HepG2 (cell line): Measurements from ENCODE around the gene MRFAP1L1. TPM values are rescaled to one million over a fixed set of nuclear protein-coding genes. Genes with fewer than 3 reads are reported as not detected.

Experiments used
- CHD2 ChIP-seq: IDR thresholded peaks from 2 replicates; pipeline ENCODE4 v1.6.1; 2011; ENCODE audit warnings: low read depth, low read length, improper control_type of control experiment
- ELF4 ChIP-seq: sonication (generic); formaldehyde crosslinking; IDR thresholded peaks from 2 replicates; pipeline ENCODE4 v1.5.0; 2020; ENCODE audit warnings: missing genetic modification reagents, mild to moderate bottlenecking, moderate library complexity, borderline replicate concordance
- ZMAT3 ChIP-seq: sonication (generic); formaldehyde crosslinking; conservative IDR thresholded peaks from 2 replicates; pipeline ENCODE4 v1.7.0; 2021; ENCODE audit warnings: missing genetic modification reagents
- ZNF160 ChIP-seq: sonication (generic); formaldehyde crosslinking; IDR thresholded peaks from 2 replicates; pipeline ENCODE4 v1.8.0; 2022; ENCODE audit warnings: mild to moderate bottlenecking, inconsistent platforms, missing genetic modification reagents
- ZNF430 ChIP-seq: sonication (generic); formaldehyde crosslinking; IDR thresholded peaks from 2 replicates; pipeline ENCODE4 v1.9.0; 2021; ENCODE audit warnings: mild to moderate bottlenecking, missing genetic modification reagents
- polyA plus RNA-seq, 8 experiments: library from polyadenylated mRNA; depleted of rRNA in 3 of 8; stranded (reverse) in 7 of 8; unstranded in 1 of 8; fragments of >200 nt; fragmentation: Illumina TruSeq in 4 of 8; extraction: Trizol in 4 of 8; gene quantifications; 2 replicates each; pipeline versions ENCODE4 v1.2.1 to v1.2.3, GENCODE V29; 2011 to 2016; ENCODE audit warnings: low read depth in 4 of 8, missing spikeins in 1 of 8, mixed read lengths in 1 of 8; ENCODE audit not compliant: insufficient read depth in 1 of 8
- total RNA-seq, 5 experiments: library from RNA; depleted of rRNA; stranded (reverse); fragments of >200 nt; fragmentation: Illumina TruSeq; extraction: Trizol; gene quantifications; 2 replicates each; pipeline ENCODE4 v1.2.3, GENCODE V29; 2016; ENCODE audit warnings: low read depth in 1 of 5
- TF ChIP-seq, protein P1 (sequence below): sonication (generic); formaldehyde crosslinking; IDR thresholded peaks from 2 replicates; pipeline ENCODE4 v1.4.0; 2020; ENCODE audit warnings: missing genetic modification reagents
- TF ChIP-seq, protein P2 (sequence below): sonication (generic); formaldehyde crosslinking; IDR thresholded peaks from 2 replicates; pipeline ENCODE4 v1.4.0; 2020; ENCODE audit warnings: missing genetic modification reagents, borderline replicate concordance
- TF ChIP-seq, protein P3 (sequence below): IDR thresholded peaks from 2 replicates; pipeline ENCODE4 v1.6.1; 2016; ENCODE audit warnings: control low read depth
- TF ChIP-seq, protein P4 (sequence below): IDR thresholded peaks from 2 replicates; pipeline ENCODE4 v1.6.1; 2016
- TF ChIP-seq, protein P5 (sequence below): IDR thresholded peaks from 2 replicates; pipeline ENCODE4 v1.6.1; 2016; ENCODE audit warnings: mild to moderate bottlenecking, missing biosample characterization, missing genetic modification reagents

The MRFAP1L1 gene
- total and polyA plus RNA-seq, 2 of the 13 experiments (the other 11 are each of a cell fraction or from before 2014, with no cell fraction given): 44.8 to 76.6 TPM

DNA sequence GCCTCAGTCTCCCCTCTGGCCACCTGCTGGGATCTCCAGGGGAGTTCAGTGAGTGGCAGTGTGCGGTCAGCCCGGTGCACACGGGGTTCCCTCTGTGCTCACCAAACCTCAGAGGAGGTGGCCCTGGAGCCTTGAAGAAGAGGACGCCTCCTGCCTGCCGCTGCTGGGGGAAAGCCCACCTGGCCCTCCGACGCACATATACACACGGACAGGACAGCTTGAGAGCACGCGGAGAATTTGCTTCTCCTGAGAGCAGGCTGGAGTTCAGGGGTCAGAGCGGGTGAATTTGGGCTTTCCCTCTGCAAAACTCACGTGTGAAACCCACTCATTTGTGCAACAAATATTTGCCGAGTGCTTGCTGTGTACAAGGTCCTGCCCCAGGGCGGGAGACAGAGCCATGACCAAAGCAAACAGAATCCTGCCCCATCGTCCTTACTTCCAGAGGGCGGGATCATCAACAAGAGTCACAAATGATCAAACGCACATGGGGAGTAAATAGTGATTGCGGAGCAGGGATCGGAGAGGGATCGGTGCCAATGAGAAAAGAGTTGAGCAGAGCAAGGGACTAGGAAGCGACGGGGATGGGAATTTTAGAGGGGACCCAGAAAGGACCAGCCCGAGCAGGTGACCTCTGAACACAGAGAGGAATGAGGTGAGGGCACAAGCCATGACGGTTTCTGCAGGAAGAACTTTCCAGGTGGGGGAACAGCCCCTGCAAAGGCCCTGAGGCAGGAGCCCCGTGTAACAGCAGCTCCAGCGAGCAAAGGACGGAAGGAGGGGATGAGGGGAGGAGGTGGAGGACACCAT is 23.9 kb upstream of the MRFAP1L1 start (continued):
- TF ChIP-seq, protein P1, sequence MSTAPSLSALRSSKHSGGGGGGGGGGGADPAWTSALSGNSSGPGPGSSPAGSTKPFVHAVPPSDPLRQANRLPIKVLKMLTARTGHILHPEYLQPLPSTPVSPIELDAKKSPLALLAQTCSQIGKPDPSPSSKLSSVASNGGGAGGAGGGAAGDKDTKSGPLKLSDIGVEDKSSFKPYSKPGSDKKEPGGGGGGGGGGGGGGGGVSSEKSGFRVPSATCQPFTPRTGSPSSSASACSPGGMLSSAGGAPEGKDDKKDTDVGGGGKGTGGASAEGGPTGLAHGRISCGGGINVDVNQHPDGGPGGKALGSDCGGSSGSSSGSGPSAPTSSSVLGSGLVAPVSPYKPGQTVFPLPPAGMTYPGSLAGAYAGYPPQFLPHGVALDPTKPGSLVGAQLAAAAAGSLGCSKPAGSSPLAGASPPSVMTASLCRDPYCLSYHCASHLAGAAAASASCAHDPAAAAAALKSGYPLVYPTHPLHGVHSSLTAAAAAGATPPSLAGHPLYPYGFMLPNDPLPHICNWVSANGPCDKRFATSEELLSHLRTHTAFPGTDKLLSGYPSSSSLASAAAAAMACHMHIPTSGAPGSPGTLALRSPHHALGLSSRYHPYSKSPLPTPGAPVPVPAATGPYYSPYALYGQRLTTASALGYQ (CRISPR knock-in tag): peak; percentile 66; the same call in 1 of the 2 replicates
- TF ChIP-seq ZMAT3 (CRISPR knock-in tag) (0 out of 2 replicates have a peak, but pooled peaks have one; percentile 73), ZNF160 (CRISPR knock-in tag) (peak; percentile 47; the same call in 1 of the 2 replicates), ZNF430 (CRISPR knock-in tag) (peak; percentile 81), CHD2 (no peak), ELF4 (CRISPR knock-in tag) (no peak)
- TF ChIP-seq, protein P2, sequence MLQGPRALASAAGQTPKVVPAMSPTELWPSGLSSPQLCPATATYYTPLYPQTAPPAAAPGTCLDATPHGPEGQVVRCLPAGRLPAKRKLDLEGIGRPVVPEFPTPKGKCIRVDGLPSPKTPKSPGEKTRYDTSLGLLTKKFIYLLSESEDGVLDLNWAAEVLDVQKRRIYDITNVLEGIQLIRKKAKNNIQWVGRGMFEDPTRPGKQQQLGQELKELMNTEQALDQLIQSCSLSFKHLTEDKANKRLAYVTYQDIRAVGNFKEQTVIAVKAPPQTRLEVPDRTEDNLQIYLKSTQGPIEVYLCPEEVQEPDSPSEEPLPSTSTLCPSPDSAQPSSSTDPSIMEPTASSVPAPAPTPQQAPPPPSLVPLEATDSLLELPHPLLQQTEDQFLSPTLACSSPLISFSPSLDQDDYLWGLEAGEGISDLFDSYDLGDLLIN (CRISPR knock-in tag): peak; percentile 33; the same call in 1 of the 2 replicates
- TF ChIP-seq, protein P3, sequence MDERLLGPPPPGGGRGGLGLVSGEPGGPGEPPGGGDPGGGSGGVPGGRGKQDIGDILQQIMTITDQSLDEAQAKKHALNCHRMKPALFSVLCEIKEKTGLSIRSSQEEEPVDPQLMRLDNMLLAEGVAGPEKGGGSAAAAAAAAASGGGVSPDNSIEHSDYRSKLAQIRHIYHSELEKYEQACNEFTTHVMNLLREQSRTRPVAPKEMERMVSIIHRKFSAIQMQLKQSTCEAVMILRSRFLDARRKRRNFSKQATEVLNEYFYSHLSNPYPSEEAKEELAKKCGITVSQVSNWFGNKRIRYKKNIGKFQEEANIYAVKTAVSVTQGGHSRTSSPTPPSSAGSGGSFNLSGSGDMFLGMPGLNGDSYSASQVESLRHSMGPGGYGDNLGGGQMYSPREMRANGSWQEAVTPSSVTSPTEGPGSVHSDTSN: no peak
- TF ChIP-seq, protein P4, sequence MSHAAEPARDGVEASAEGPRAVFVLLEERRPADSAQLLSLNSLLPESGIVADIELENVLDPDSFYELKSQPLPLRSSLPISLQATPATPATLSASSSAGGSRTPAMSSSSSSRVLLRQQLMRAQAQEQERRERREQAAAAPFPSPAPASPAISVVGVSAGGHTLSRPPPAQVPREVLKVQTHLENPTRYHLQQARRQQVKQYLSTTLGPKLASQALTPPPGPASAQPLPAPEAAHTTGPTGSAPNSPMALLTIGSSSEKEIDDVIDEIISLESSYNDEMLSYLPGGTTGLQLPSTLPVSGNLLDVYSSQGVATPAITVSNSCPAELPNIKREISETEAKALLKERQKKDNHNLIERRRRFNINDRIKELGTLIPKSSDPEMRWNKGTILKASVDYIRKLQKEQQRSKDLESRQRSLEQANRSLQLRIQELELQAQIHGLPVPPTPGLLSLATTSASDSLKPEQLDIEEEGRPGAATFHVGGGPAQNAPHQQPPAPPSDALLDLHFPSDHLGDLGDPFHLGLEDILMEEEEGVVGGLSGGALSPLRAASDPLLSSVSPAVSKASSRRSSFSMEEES (CRISPR knock-in tag): peak; percentile 78
- TF ChIP-seq, protein P5, sequence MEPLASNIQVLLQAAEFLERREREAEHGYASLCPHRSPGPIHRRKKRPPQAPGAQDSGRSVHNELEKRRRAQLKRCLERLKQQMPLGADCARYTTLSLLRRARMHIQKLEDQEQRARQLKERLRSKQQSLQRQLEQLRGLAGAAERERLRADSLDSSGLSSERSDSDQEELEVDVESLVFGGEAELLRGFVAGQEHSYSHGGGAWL (CRISPR knock-in tag): peak; percentile 27; the same call in 1 of the 2 replicates
